ENCODE data around the gene ANAPC1.
"Not testable (repeated sequence)": the region's sequence is repeated elsewhere in the genome, so short reads cannot be mapped to it uniquely, and the experiment has no call there.

Gene ANAPC1

DNA sequence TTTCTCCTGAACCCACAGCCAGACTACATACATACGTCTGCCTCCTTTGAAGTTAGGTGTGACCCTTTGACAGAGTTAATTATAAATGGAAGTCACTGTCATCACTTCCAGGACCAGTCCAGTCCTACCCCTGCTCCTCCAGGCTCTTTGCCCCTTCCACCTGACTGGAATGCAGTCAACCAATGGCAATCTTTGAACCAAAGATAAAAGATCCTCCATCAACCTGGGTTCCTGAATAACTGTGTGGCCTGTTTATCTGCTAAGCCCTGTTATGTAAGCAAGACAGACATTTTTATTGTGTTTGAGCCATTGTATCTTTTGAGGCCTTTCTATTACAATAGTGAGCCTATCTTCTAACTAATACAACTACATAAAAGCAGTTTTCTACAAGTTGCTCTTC, 45.0 kb downstream of the ANAPC1 start:
- H3K27ac ChIP-seq (ENCODE audit: low read depth, low read length); H3K27me3 ChIP-seq (ENCODE audit: control insufficient read depth, insufficient read depth, low read length); H3K36me3 ChIP-seq (ENCODE audit: control insufficient read depth, insufficient read depth, low read length); H3K4me3 ChIP-seq (ENCODE audit: low read length); H3K4me1 ChIP-seq (ENCODE audit: control insufficient read depth, insufficient read depth, low read length); H3K9ac ChIP-seq (ENCODE audit: low read length): not testable (repeated sequence)

GRCh38 chr2:111834221-111834620, 49.8 kb downstream of the ANAPC1 start:
- H3K27ac ChIP-seq (ENCODE audit: low read depth, low read length); H3K4me1 ChIP-seq (ENCODE audit: control insufficient read depth, insufficient read depth, low read length); H3K36me3 ChIP-seq (ENCODE audit: control insufficient read depth, insufficient read depth, low read length); H3K27me3 ChIP-seq (ENCODE audit: control insufficient read depth, insufficient read depth, low read length); H3K4me3 ChIP-seq (ENCODE audit: low read length); H3K9ac ChIP-seq (ENCODE audit: low read length): not testable (repeated sequence)

DNA sequence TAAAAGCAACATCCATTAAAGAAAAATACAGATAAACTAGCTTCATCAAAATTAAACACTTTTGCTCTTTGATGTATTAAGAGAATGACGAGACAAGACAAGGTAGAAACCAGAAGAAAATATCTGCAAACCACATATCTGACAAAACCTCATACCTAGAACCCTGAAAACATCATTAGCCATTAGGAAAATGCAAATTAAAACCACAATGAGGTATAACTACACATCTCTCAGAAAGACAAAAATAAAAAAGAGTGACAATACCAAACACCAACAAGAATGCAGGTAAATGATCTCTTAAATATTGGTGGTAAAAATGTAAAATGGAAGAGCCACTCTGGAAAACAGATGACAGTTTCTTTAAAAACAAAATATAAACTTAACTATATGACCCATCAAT, 53.5 kb downstream of the ANAPC1 start:
- not testable (repeated sequence) for H3K4me3 ChIP-seq (ENCODE audit: low read length); H3K4me1 ChIP-seq (ENCODE audit: control insufficient read depth, insufficient read depth, low read length); H3K27ac ChIP-seq (ENCODE audit: low read depth, low read length); H3K9ac ChIP-seq (ENCODE audit: low read length); H3K36me3 ChIP-seq (ENCODE audit: control insufficient read depth, insufficient read depth, low read length); H3K27me3 ChIP-seq (ENCODE audit: control insufficient read depth, insufficient read depth, low read length)

DNA sequence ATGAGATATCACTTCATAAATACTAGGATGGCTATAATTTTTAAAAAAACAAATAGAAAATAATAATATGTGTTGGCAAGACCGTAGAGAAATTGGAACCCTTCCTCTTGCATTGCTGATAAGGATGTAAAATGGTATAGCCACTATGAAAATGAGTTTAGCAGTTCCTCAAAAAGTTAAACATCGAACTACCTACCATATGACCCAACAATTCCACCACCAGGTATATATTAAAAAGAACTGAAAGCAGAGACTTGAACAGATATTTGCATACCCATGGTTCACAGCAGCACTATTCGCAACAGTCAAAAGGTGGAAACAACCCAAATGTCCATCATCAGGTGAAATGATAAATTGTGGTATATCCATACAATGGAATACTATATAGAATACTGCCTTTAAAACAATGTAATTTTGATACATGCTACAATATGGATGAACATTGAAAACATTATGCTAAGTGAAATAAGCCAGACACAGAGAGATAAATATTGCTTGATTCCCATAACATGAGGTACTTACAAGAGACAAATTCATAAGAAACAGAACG, 55.7 kb downstream of the ANAPC1 start:
- H3K4me3 ChIP-seq (ENCODE audit: low read length); H3K27me3 ChIP-seq (ENCODE audit: control insufficient read depth, insufficient read depth, low read length); H3K4me1 ChIP-seq (ENCODE audit: control insufficient read depth, insufficient read depth, low read length); H3K9ac ChIP-seq (ENCODE audit: low read length); H3K36me3 ChIP-seq (ENCODE audit: control insufficient read depth, insufficient read depth, low read length); H3K27ac ChIP-seq (ENCODE audit: low read depth, low read length): not testable (repeated sequence)

GRCh38 chr2:111812970-111813622, 70.9 kb downstream of the ANAPC1 start:
- not testable (repeated sequence) for H3K27me3 ChIP-seq (ENCODE audit: control insufficient read depth, insufficient read depth, low read length); H3K4me3 ChIP-seq (ENCODE audit: low read length); H3K36me3 ChIP-seq (ENCODE audit: control insufficient read depth, insufficient read depth, low read length); H3K27ac ChIP-seq (ENCODE audit: low read depth, low read length); H3K4me1 ChIP-seq (ENCODE audit: control insufficient read depth, insufficient read depth, low read length); H3K9ac ChIP-seq (ENCODE audit: low read length)

DNA sequence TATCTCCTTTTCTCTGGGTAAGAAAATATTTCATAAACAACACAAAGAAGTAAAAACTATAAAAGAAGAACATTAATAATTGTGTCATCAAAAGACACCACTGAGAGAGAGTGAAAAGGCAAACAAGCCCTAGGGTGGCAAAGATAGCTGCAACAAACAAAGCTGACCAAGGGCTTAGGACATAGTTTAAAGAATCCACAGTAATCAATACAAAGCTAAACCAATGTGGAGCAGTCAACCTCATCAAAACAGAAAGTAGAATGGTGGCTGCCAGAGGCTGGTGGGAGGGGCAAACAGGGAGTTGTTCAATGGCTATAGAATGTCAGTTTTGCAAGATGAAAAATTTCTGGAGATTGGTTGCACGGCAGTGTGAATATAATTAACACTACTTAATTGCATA, 93.4 kb downstream of the ANAPC1 start:
- not testable (repeated sequence) for H3K9ac ChIP-seq (ENCODE audit: low read length); H3K36me3 ChIP-seq (ENCODE audit: control insufficient read depth, insufficient read depth, low read length); H3K4me1 ChIP-seq (ENCODE audit: control insufficient read depth, insufficient read depth, low read length); H3K27ac ChIP-seq (ENCODE audit: low read depth, low read length); H3K27me3 ChIP-seq (ENCODE audit: control insufficient read depth, insufficient read depth, low read length); H3K4me3 ChIP-seq (ENCODE audit: low read length)

- H3K27me3 ChIP-seq (ENCODE audit: control insufficient read depth, insufficient read depth, low read length); H3K4me3 ChIP-seq (ENCODE audit: low read length); H3K36me3 ChIP-seq (ENCODE audit: control insufficient read depth, insufficient read depth, low read length); H3K27ac ChIP-seq (ENCODE audit: low read depth, low read length); H3K9ac ChIP-seq (ENCODE audit: low read length); H3K4me1 ChIP-seq (ENCODE audit: control insufficient read depth, insufficient read depth, low read length): not testable (repeated sequence)
Observed at GRCh38 chr2:111784081-111784480, 99.9 kb downstream of the ANAPC1 start.

- H3K27me3 ChIP-seq (ENCODE audit: control insufficient read depth, insufficient read depth, low read length); H3K4me1 ChIP-seq (ENCODE audit: control insufficient read depth, insufficient read depth, low read length); H3K27ac ChIP-seq (ENCODE audit: low read depth, low read length); H3K9ac ChIP-seq (ENCODE audit: low read length); H3K4me3 ChIP-seq (ENCODE audit: low read length); H3K36me3 ChIP-seq (ENCODE audit: control insufficient read depth, insufficient read depth, low read length): not testable (repeated sequence)
Observed at GRCh38 chr2:111782195-111782594, 101.8 kb downstream of the ANAPC1 start.

DNA sequence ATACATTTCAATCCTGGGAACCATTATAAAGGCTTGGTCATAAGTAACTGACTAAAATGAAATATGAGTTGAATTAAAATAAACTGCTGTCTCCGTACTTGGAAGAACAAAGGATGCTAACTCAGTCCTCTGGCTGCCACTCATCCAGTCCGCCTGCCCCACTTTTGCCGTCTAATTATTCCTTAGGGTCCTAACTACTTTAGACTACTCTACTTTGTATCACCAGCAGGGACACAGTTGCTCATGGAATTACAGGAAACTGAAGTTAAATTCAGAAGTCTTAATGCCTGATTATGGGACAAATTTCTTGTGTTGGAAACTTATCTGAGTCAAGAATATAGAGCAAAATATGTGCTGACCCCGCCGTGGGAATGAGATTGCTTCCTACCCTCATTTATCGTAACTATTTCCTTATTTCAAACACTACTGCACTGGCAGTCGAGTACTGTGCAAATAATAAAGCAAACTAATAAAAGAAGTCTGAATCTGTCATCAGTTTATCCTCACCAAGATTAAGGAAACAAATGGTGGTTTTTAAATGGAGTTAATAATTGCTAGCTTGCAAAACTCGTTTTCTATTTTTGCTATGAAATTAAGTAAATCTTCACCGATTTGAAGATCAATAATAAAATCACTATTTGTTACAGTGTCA, 102.4 kb downstream of the ANAPC1 start:
- not testable (repeated sequence) for H3K4me1 ChIP-seq (ENCODE audit: control insufficient read depth, insufficient read depth, low read length); H3K4me3 ChIP-seq (ENCODE audit: low read length); H3K27ac ChIP-seq (ENCODE audit: low read depth, low read length); H3K36me3 ChIP-seq (ENCODE audit: control insufficient read depth, insufficient read depth, low read length); H3K27me3 ChIP-seq (ENCODE audit: control insufficient read depth, insufficient read depth, low read length); H3K9ac ChIP-seq (ENCODE audit: low read length)

DNA sequence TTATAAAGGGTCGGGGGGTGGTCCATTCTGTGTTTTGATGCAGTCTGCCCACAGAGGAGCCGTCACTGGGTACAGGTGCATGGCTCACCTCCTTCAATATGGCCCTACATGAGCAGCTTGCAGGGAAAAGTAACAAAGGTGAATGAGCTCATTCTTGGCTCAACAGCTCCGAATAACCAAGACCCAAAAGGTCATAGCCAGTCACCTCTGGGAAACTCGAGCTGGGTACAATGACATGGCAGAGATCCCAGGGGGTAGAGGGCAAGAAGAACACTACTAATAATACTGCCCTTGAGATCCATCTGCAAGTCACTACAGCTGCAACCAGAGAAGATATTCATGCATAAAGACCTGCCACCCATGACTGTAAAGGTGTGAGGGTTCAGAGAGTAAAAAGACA, 106.8 kb downstream of the ANAPC1 start:
- H3K27ac ChIP-seq (ENCODE audit: low read depth, low read length); H3K27me3 ChIP-seq (ENCODE audit: control insufficient read depth, insufficient read depth, low read length); H3K4me3 ChIP-seq (ENCODE audit: low read length); H3K9ac ChIP-seq (ENCODE audit: low read length); H3K4me1 ChIP-seq (ENCODE audit: control insufficient read depth, insufficient read depth, low read length); H3K36me3 ChIP-seq (ENCODE audit: control insufficient read depth, insufficient read depth, low read length): not testable (repeated sequence)

- not testable (repeated sequence) for H3K4me1 ChIP-seq (ENCODE audit: control insufficient read depth, insufficient read depth, low read length); H3K27ac ChIP-seq (ENCODE audit: low read depth, low read length); H3K9ac ChIP-seq (ENCODE audit: low read length); H3K4me3 ChIP-seq (ENCODE audit: low read length); H3K36me3 ChIP-seq (ENCODE audit: control insufficient read depth, insufficient read depth, low read length); H3K27me3 ChIP-seq (ENCODE audit: control insufficient read depth, insufficient read depth, low read length)
Observed at GRCh38 chr2:111776296-111776695, 107.7 kb downstream of the ANAPC1 start.

DNA sequence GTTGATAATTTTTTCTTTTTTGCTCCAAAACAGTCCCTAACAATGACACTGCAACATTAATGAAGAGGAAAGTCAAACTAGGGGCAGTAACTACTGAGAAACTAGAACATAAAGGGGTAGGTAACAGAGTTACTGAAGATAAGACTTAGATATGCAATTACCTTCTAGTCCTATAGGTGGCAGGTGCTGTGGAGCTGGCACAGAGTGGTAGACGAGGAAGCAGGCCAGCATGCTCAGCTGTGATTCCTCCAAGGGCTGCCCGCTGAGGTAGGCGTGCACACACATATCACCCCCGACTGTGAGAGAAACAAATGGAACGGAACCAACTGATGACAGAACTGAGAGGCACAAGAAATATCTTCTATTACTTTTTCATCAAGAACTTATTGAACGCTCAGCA, 111.8 kb downstream of the ANAPC1 start:
- H3K36me3 ChIP-seq (ENCODE audit: control insufficient read depth, insufficient read depth, low read length); H3K27ac ChIP-seq (ENCODE audit: low read depth, low read length); H3K9ac ChIP-seq (ENCODE audit: low read length); H3K4me3 ChIP-seq (ENCODE audit: low read length); H3K27me3 ChIP-seq (ENCODE audit: control insufficient read depth, insufficient read depth, low read length); H3K4me1 ChIP-seq (ENCODE audit: control insufficient read depth, insufficient read depth, low read length): not testable (repeated sequence)

GRCh38 chr2:111770916-111771658, 112.9 kb downstream of the ANAPC1 start:
- H3K27me3 ChIP-seq (ENCODE audit: control insufficient read depth, insufficient read depth, low read length); H3K9ac ChIP-seq (ENCODE audit: low read length); H3K36me3 ChIP-seq (ENCODE audit: control insufficient read depth, insufficient read depth, low read length); H3K4me3 ChIP-seq (ENCODE audit: low read length); H3K4me1 ChIP-seq (ENCODE audit: control insufficient read depth, insufficient read depth, low read length); H3K27ac ChIP-seq (ENCODE audit: low read depth, low read length): not testable (repeated sequence)

Data from rectal smooth muscle tissue (tissue), 1 donor.